Left ventricle myocardium inferior (tissue), 1 donor: ENCODE measurements around the gene TEX11. TPM values are rescaled to one million over a fixed set of nuclear protein-coding genes. Genes with fewer than 3 reads are reported as not detected.
"Not testable (repeated sequence)": the region's sequence is repeated elsewhere in the genome, so short reads cannot be mapped to it uniquely, and the experiment has no call there.

ENCODE experiments used
- DNase-seq: peaks from one replicate; pipeline ENCODE4 v3.0.0-alpha.2; 2020
- H3K27ac ChIP-seq: fragments of 200-600 bp; replicated peaks from 2 replicates; pipeline ENCODE4 v1.8.0; 2021
- H3K27me3 ChIP-seq: fragments of 200-600 bp; 2 replicates; pipeline ENCODE4 v1.8.0; 2021; ENCODE audit warnings: low read depth
- H3K36me3 ChIP-seq: fragments of 200-600 bp; 2 replicates; pipeline ENCODE4 v1.8.0; 2021
- H3K4me1 ChIP-seq: fragments of 200-600 bp; 2 replicates; pipeline ENCODE4 v1.8.0; 2021
- H3K4me3 ChIP-seq: fragments of 200-600 bp; 2 replicates; pipeline ENCODE4 v1.8.0; 2021; ENCODE audit warnings: mild to moderate bottlenecking, moderate library complexity
- H3K9me3 ChIP-seq: fragments of 200-600 bp; replicated peaks from 2 replicates; pipeline ENCODE4 v1.8.0; 2021
- CTCF ChIP-seq: fragments of 200-600 bp; IDR thresholded peaks from 2 replicates; pipeline ENCODE4 v1.8.0; 2021; ENCODE audit warnings: antibody characterized with exemption, mild to moderate bottlenecking, borderline replicate concordance
- intact Hi-C: fragments of 100-400 bp; cut with micrococcal nuclease; formaldehyde crosslinking; loops from one replicate; pipeline ENCODE4 v1.11.0; 2022
- total RNA-seq: library from RNA; stranded (reverse); fragmentation: NEBNext Ultra II Directional; extraction: Animal tissue kit (Norgen Biotek cat#: 25700); gene quantifications from one replicate; pipeline ENCODE4 v1.2.1, GENCODE V29; 2021
- donor health status: DM: no; HTN: yes; CAD: no; lungs with severe emphysema.

The TEX11 gene
- total RNA-seq, 1 donor from 2014 or later: not detected

GRCh38 chrX:70592091-70592490, 316.4 kb downstream of the TEX11 start:
- no peak for DNase-seq
- Histone ChIP-seq H3K27ac (no peak overlapping the region), H3K4me3 (no peak overlapping the region), H3K4me1 (no peaks in the 10 kb centered on the region), H3K9me3 (peaks cover 9% of the 10 kb centered on the region), H3K27me3 (no peaks in the 10 kb centered on the region), H3K36me3 (no peaks in the 10 kb centered on the region)
- intact Hi-C loops: no loop called here
- no peak for TF ChIP-seq CTCF

- DNase-seq, H3K27me3 ChIP-seq, intact Hi-C loops, H3K9me3 ChIP-seq, H3K27ac ChIP-seq, H3K4me1 ChIP-seq, H3K36me3 ChIP-seq, H3K4me3 ChIP-seq: not testable (repeated sequence)
These were observed 321.4 kb downstream of the TEX11 start for GRCh38 chrX:70587158-70587557.

- no peak overlapping the region for H3K27ac ChIP-seq
- intact Hi-C loops: no loop called here
- no peaks in the 10 kb centered on the region for H3K4me1 ChIP-seq
- no peak for DNase-seq
- no peak overlapping the region for H3K4me3 ChIP-seq
- no peaks in the 10 kb centered on the region for H3K27me3 ChIP-seq
- no peaks in the 10 kb centered on the region for H3K36me3 ChIP-seq
- no peak for TF ChIP-seq CTCF
- H3K9me3 ChIP-seq: peaks cover 17% of the 10 kb centered on the region
These were observed 331.1 kb downstream of the TEX11 start for GRCh38 chrX:70577442-70577841.

- H3K27me3 ChIP-seq, H3K4me3 ChIP-seq, H3K9me3 ChIP-seq, H3K27ac ChIP-seq, H3K4me1 ChIP-seq, DNase-seq, H3K36me3 ChIP-seq, intact Hi-C loops: not testable (repeated sequence)
These were observed 338.5 kb downstream of the TEX11 start for GRCh38 chrX:70569922-70570576.

GRCh38 chrX:70554948-70555347, 353.6 kb downstream of the TEX11 start:
- Histone ChIP-seq H3K4me1 (no peaks in the 10 kb centered on the region), H3K4me3 (no peak overlapping the region), H3K27me3 (no peaks in the 10 kb centered on the region), H3K27ac (no peak overlapping the region), H3K9me3 (peaks cover 4% of the 10 kb centered on the region), H3K36me3 (no peaks in the 10 kb centered on the region)
- no peak for TF ChIP-seq CTCF
- intact Hi-C loops: no loop called here
- no peak for DNase-seq

GRCh38 chrX:70554523-70554922, 354.0 kb downstream of the TEX11 start:
- intact Hi-C loops: no loop called here
- no peaks in the 10 kb centered on the region for H3K36me3 ChIP-seq
- TF ChIP-seq CTCF: no peak

More at GRCh38 chrX:70554523-70554922, 354.0 kb downstream of the TEX11 start:
- no peaks in the 10 kb centered on the region for H3K27me3 ChIP-seq
- H3K4me3 ChIP-seq: no peak overlapping the region
- no peaks in the 10 kb centered on the region for H3K4me1 ChIP-seq
- H3K27ac ChIP-seq: no peak overlapping the region
- DNase-seq: no peak
- H3K9me3 ChIP-seq: no peaks in the 10 kb centered on the region
